Neural progenitor cell (in vitro differentiated cells): ENCODE measurements around the gene OLIG2. TPM values are rescaled to one million over a fixed set of nuclear protein-coding genes. Genes with fewer than 3 reads are reported as not detected.

ENCODE experiments used
- DNase-seq: peaks from one replicate; pipeline ENCODE4 v3.0.0-alpha.2; 2016; ENCODE audit warnings: low spot score
- H2AFZ ChIP-seq: fragments of 200-600 bp; sonication (generic); replicated peaks from 2 replicates; pipeline ENCODE4 v1.6.1; 2016; ENCODE audit warnings: antibody characterized with exemption
- H3F3A ChIP-seq: fragments of 200-600 bp; sonication (generic); 2 replicates; pipeline ENCODE4 v1.6.1; 2016; ENCODE audit warnings: antibody characterized with exemption, low read depth
- H3K27ac ChIP-seq: fragments of 200-600 bp; sonication (generic); 2 replicates; pipeline ENCODE4 v1.5.1; 2016; ENCODE audit warnings: mild to moderate bottlenecking
- H3K27me3 ChIP-seq: fragments of 200-600 bp; sonication (generic); 2 replicates; pipeline ENCODE4 v1.6.1; 2016; ENCODE audit warnings: mild to moderate bottlenecking, moderate library complexity
- H3K36me3 ChIP-seq: fragments of 200-600 bp; sonication (generic); 2 replicates; pipeline ENCODE4 v1.5.1; 2016
- H3K4me1 ChIP-seq: fragments of 200-600 bp; sonication (generic); 2 replicates; pipeline ENCODE4 v1.6.1; 2016; ENCODE audit warnings: mixed run types
- H3K4me2 ChIP-seq: fragments of 200-600 bp; sonication (generic); 2 replicates; pipeline ENCODE4 v1.6.1; 2016
- H3K4me3 ChIP-seq: fragments of 200-600 bp; sonication (generic); 2 replicates; pipeline ENCODE4 v1.5.1; 2016
- H3K79me2 ChIP-seq: fragments of 200-600 bp; sonication (generic); 2 replicates; pipeline ENCODE4 v1.6.1; 2016; ENCODE audit warnings: low read depth
- H3K9ac ChIP-seq: fragments of 200-600 bp; sonication (generic); 2 replicates; pipeline ENCODE4 v1.6.1; 2016
- H3K9me3 ChIP-seq: fragments of 200-600 bp; sonication (generic); 2 replicates; pipeline ENCODE4 v1.5.1; 2016; ENCODE audit warnings: low read depth
- H4K20me1 ChIP-seq: fragments of 200-600 bp; sonication (generic); 2 replicates; pipeline ENCODE4 v1.6.1; 2016; ENCODE audit warnings: low read depth
- H3K27ac Mint-ChIP-seq: 3 replicates; pipeline ENCODE4 v1.8.0; 2021; ENCODE audit warnings: mixed read lengths
- H3K27me3 Mint-ChIP-seq: 2 replicates; pipeline ENCODE4 v1.8.0; 2022; ENCODE audit warnings: low read depth, mild to moderate bottlenecking, inconsistent platforms, moderate library complexity, mixed read lengths; ENCODE audit not compliant: insufficient read depth
- H3K36me3 Mint-ChIP-seq: 3 replicates; pipeline ENCODE4 v1.8.0; 2021; ENCODE audit warnings: mixed read lengths
- H3K4me1 Mint-ChIP-seq: 3 replicates; pipeline ENCODE4 v1.8.0; 2021; ENCODE audit warnings: mixed read lengths
- H3K4me3 Mint-ChIP-seq: 3 replicates; pipeline ENCODE4 v1.8.0; 2021; ENCODE audit warnings: mild to moderate bottlenecking, moderate library complexity, mixed read lengths
- H3K9me3 Mint-ChIP-seq: 3 replicates; pipeline ENCODE4 v1.8.0; 2020; ENCODE audit warnings: mixed read lengths
- CTCF ChIP-seq: fragments of 200-600 bp; sonication (generic); IDR thresholded peaks from 2 replicates; pipeline ENCODE4 v1.5.1; 2017; ENCODE audit warnings: antibody characterized with exemption, mild to moderate bottlenecking
- EZH2 ChIP-seq: fragments of 200-600 bp; sonication (generic); IDR thresholded peaks from 2 replicates; pipeline ENCODE4 v1.6.1; 2017; ENCODE audit warnings: antibody characterized with exemption, mild to moderate bottlenecking, moderate library complexity
- EZH2phosphoT487 ChIP-seq: fragments of 200-600 bp; sonication (generic); IDR thresholded peaks from 2 replicates; pipeline ENCODE4 v1.6.1; 2017; ENCODE audit warnings: antibody characterized with exemption
- total RNA-seq: library from RNA; depleted of rRNA; stranded (reverse); fragments of >200 nt; gene quantifications from 2 replicates; pipeline ENCODE4 v1.2.3, GENCODE V29; 2015; ENCODE audit warnings: low replicate concordance

Gene OLIG2
- total RNA-seq, 1 donor from 2014 or later: not detected

DNA sequence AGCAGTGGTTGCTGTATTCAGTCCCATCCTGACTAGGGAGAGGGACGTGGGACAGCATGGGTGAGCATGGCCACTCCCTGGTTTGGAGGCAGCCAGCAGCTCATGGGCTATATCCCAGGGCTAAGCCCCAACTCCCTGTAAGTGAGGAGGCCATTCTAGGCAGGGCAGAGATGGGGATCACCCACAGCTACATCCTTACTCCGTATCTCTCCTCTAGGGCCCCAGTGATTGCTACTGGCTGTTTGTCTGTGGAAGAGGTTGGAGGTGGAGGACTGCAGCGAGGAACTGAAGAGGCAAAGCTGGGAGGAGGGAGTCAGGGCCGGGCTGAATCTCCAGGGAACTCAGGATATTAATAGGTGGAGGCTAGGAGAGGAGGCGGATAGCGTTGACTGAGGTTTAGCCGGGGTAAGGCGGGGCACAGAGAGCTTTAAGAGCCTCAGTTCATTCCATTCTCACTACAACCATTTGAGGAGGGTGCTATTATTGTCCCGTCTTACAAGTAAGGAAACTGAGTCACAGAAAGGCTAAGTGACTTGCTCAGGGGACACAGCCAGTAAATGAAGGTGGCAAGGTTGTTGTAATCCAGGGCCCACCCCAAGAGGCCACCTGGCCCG is 6.8 kb downstream of the OLIG2 start:
- H3K27ac Mint-ChIP-seq: no peak overlapping the region
- H3F3A ChIP-seq: no peaks in the 10 kb centered on the region
- H3K9ac ChIP-seq: no peak overlapping the region
- H3K79me2 ChIP-seq: no peaks in the 10 kb centered on the region
- no peak overlapping the region for H3K4me2 ChIP-seq
- H3K9me3 Mint-ChIP-seq: peaks cover 2% of the 10 kb centered on the region
- H3K4me1 Mint-ChIP-seq: peaks cover 12% of the 10 kb centered on the region
- no peak overlapping the region for H3K4me3 ChIP-seq
- peaks cover 6% of the 10 kb centered on the region for H3K4me1 ChIP-seq
- H4K20me1 ChIP-seq: peaks cover 69% of the 10 kb centered on the region
- no peak overlapping the region for H3K4me3 Mint-ChIP-seq
- no peak overlapping the region for H2AFZ ChIP-seq
- H3K27me3 Mint-ChIP-seq: peaks cover 58% of the 10 kb centered on the region
- H3K27ac ChIP-seq: no peak overlapping the region
- DNase-seq: no peak
- no peaks in the 10 kb centered on the region for H3K36me3 Mint-ChIP-seq
- peaks cover 100% of the 10 kb centered on the region for H3K27me3 ChIP-seq
- no peaks in the 10 kb centered on the region for H3K36me3 ChIP-seq
- no peaks in the 10 kb centered on the region for H3K9me3 ChIP-seq
- no peak for TF ChIP-seq EZH2
- no peak for TF ChIP-seq EZH2phosphoT487

DNA sequence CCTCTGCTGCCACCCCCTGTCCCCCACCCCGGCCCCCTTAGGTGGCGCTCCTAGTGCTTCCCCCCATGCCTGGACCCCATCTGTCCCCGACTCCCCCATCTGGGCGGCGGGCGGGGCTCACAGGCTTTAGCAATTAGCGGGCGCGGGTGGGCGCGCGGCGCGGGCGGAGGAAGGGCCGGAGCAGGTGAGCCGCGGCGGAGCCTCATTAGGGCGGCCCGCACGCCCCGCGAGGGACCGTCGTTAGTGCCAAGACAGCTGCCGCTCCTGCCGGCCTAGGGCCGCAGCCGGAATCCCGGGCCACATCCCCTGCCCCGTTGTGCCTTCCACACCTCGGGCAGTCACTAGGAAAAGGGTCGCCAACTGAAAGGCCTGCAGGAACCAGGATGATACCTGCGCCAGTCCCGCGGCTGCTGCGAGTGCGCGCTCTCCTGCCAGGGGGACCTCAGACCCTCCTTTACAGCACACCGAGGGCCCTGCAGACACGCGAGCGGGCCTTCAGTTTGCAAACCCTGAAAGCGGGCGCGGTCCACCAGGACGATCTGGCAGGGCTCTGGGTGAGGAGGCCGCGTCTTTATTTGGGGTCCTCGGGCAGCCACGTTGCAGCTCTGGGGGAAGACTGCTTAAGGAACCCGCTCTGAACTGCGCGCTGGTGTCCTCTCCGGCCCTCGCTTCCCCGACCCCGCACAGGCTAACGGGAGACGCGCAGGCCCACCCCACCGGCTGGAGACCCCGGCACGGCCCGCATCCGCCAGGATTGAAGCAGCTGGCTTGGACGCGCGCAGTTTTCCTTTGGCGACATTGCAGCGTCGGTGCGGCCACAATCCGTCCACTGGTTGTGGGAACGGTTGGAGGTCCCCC is 7.6 kb downstream of the OLIG2 start:
- no peaks in the 10 kb centered on the region for H3K79me2 ChIP-seq
- no peak overlapping the region for H3K4me3 Mint-ChIP-seq
- H3K4me2 ChIP-seq: peak overlapping the region; percentile 71
- H3K4me1 ChIP-seq: peaks cover 6% of the 10 kb centered on the region
- TF ChIP-seq EZH2phosphoT487 (peak; percentile 93), EZH2 (peak; percentile 99), CTCF (no peak)
- no peaks in the 10 kb centered on the region for H3K36me3 ChIP-seq
- peaks cover 2% of the 10 kb centered on the region for H3K9me3 Mint-ChIP-seq
- peaks cover 51% of the 10 kb centered on the region for H3K27me3 Mint-ChIP-seq
- no peaks in the 10 kb centered on the region for H3K9me3 ChIP-seq
- peaks cover 12% of the 10 kb centered on the region for H3K4me1 Mint-ChIP-seq
- H3K9ac ChIP-seq: no peak overlapping the region
- peaks cover 100% of the 10 kb centered on the region for H3K27me3 ChIP-seq
- H3F3A ChIP-seq: no peaks in the 10 kb centered on the region
- no peak overlapping the region for H3K27ac ChIP-seq
- H3K27ac Mint-ChIP-seq: no peak overlapping the region
- peak overlapping the region; percentile 23 for H3K4me3 ChIP-seq
- peaks cover 61% of the 10 kb centered on the region for H4K20me1 ChIP-seq
- H2AFZ ChIP-seq: peak overlapping the region; percentile 37
- H3K36me3 Mint-ChIP-seq: no peaks in the 10 kb centered on the region
- peak; percentile 44 for DNase-seq

GRCh38 chr21:33033961-33034413 is 8.3 kb downstream of the OLIG2 start:
- Histone ChIP-seq H2AFZ (no peak overlapping the region), H3K27ac (no peak overlapping the region), H3K4me1 (peaks cover 6% of the 10 kb centered on the region), H3K4me2 (peak overlapping the region; percentile 71), H3K9ac (no peak overlapping the region), H3K4me3 (peak overlapping the region; percentile 23), H3K9me3 (no peaks in the 10 kb centered on the region), H3K79me2 (no peaks in the 10 kb centered on the region), H3F3A (no peaks in the 10 kb centered on the region), H4K20me1 (peaks cover 55% of the 10 kb centered on the region), H3K36me3 (no peaks in the 10 kb centered on the region), H3K27me3 (peaks cover 100% of the 10 kb centered on the region)
- Mint-ChIP-seq H3K4me1 (peaks cover 12% of the 10 kb centered on the region), H3K36me3 (no peaks in the 10 kb centered on the region), H3K27ac (no peak overlapping the region), H3K4me3 (no peak overlapping the region), H3K9me3 (peaks cover 2% of the 10 kb centered on the region), H3K27me3 (peaks cover 50% of the 10 kb centered on the region)
- DNase-seq: no peak
- TF ChIP-seq EZH2 (no peak), CTCF (no peak), EZH2phosphoT487 (no peak)
